ENCODE data around the gene ADRA2B.
A peak's percentile ranks its signal among the peaks of the same experiment; 100 is the strongest.
"Not testable (repeated sequence)": the region's sequence is repeated elsewhere in the genome, so short reads cannot be mapped to it uniquely, and the experiment has no call there.

The ADRA2B gene

GRCh38 chr2:96143848-96144480, 27.6 kb upstream of the ADRA2B start:
- TF ChIP-seq CTCF (conservative IDR thresholded peaks at IDR 0.05; ENCODE audit: low read depth, low read length): peak; percentile 34
- DNase-seq (ENCODE audit: low read depth): no peak
- H3K4me3 ChIP-seq (ENCODE audit: low read length): peak overlapping the region; percentile 46

DNA sequence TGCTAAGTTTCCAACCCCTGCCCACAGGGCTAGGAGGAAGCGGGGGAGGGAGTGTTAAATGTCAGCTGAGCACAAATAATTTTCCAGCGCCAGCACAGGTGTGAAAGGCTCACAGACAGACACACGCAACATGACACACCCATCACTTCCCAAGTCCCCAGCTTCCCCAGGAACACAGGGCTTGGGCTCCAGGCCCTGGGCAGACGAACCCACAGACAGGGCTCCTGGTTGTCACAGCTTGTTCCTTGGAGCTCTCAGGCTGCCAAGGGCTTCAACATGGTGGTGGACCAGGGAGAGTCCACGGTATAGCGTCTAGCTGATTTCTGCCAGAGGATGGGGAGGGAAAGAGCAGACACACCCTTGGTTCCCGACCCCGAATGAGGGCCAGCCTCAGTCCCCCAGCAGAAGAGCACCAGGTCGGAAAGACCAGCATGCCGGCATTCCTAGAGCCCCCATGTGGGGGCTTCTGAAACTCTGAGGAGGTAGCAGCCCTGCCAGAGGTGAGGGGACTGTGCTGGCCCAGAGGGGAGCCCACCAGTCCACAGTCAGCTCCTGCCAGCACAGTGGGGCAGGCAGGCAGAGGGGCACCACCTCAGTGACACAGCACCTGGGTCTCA, 27.0 kb upstream of the ADRA2B start:
- DNase-seq (ENCODE audit: low read depth): no peak
- H3K4me3 ChIP-seq (ENCODE audit: low read length): no peak overlapping the region
- TF ChIP-seq CTCF (conservative IDR thresholded peaks at IDR 0.05; ENCODE audit: low read depth, low read length): no peak

GRCh38 chr2:96142217-96143113, 26.1 kb upstream of the ADRA2B start:
- H3K4me3 ChIP-seq (ENCODE audit: low read length): no peak overlapping the region
- no peak for DNase-seq (ENCODE audit: low read depth)
- TF ChIP-seq CTCF (conservative IDR thresholded peaks at IDR 0.05; ENCODE audit: low read depth, low read length): no peak

- H3K4me3 ChIP-seq (ENCODE audit: low read length); DNase-seq (ENCODE audit: low read depth): not testable (repeated sequence)
Measured at GRCh38 chr2:96141624-96141967, 25.2 kb upstream of the ADRA2B start.

DNA sequence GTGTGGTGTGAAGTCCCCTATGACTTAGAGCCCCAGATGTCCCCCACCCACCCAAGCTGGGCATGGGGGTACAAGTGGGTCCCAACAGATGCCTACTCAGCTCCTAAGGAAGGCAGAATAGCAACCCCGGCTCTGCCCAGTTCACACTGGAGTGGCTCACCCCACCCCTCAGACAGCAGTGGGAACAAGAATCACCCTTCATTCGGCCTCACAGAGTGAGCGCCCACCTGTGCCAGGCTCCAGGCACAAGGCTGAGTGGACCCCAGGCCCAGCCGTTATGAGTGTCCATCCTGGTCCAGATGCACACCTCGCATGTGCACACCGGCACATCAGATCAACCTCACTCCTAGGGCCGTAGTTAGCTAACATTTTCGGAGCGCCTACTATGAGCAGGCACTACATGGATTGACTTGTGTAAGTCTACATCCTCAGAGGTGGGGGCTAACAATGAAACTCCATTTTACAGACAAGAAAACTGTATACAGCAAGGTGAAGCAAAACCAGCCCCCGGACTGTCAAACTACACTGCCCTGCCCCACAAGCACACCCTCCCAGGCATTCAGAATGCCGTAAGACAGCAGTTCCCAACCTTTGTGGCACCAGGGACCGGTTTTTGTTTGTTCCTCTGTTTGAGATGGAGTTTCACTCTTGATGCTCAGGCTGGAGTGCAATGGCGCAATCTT, 24.7 kb upstream of the ADRA2B start:
- no peak for TF ChIP-seq CTCF (conservative IDR thresholded peaks at IDR 0.05; ENCODE audit: low read depth, low read length)
- H3K4me3 ChIP-seq (ENCODE audit: low read length): no peak overlapping the region
- DNase-seq (ENCODE audit: low read depth): no peak

DNA sequence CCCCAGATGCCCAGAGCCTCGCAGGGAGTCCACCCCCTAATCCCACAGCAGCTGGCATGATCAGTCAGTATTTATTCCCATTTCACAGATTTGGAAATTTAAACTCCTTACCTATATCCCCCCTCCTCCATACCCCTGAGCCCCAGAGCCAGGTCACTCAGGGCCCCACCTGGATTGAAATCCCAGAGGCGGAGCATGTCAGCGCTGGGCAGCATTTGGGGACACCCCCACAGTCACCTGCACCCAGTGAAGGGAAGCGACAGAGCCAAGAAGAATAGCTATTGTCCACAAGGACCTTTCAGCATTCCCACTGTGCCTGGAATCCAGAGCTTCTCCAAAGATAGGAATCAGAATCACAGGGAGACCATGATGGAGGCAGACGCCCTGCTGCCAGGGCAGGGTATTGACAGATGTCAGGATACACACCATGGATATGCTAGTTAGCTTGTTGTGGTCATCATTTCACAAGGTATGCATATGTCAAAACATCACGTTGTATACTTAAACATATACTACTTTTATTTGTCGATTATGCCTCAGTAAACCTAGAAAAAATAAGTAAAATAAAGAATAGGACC, 22.9 kb upstream of the ADRA2B start:
- no peak for TF ChIP-seq CTCF (conservative IDR thresholded peaks at IDR 0.05; ENCODE audit: low read depth, low read length)
- H3K4me3 ChIP-seq (ENCODE audit: low read length): no peak overlapping the region

More for the DNA sequence above, 22.9 kb upstream of the ADRA2B start:
- DNase-seq (ENCODE audit: low read depth): no peak

Measured in retinal pigment epithelial cell (primary cell).